ENCODE measurements around the gene CRB2.

Gene CRB2

DNA sequence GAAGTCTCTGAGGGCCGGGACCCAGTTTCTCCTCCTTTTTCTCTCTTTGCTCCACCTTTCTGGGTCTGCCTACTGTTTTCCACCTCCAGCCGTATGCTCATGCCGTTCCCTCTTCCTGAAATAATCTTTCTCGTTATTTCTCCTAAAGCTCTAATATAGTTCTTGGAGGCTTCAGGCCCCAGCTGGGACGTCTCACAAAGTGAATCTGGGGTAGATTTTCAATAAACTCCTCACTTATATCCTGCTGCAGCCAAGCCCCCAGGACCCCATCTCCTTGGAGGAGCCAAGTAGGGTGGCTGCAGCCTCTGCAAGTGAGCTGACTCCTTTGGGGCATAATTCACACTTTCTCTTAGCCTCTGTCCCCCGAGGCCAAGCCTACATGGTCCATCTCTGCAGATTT, 14.2 kb upstream of the CRB2 start:
- Histone ChIP-seq H3K36me3 (ENCODE audit: insufficient read depth, low read length) (no peaks in the 10 kb centered on the region), H3K4me3 (ENCODE audit: low read length) (no peak overlapping the region), H3K9me3 (ENCODE audit: insufficient read depth, low read depth, low read length) (no peaks in the 10 kb centered on the region), H3K27ac (ENCODE audit: low read depth, low read length) (no peak overlapping the region), H3K27me3 (ENCODE audit: insufficient read depth, low read length) (no peaks in the 10 kb centered on the region), H3K9ac (ENCODE audit: low read depth, low read length) (no peak overlapping the region), H3K4me1 (ENCODE audit: insufficient read depth, low read length) (0 out of 2 replicates have a peak, but pooled peaks cover 6% of the 10 kb centered on the region)
- 92% methylated on average over 6 of the region's 6 CpGs for WGBS

DNA sequence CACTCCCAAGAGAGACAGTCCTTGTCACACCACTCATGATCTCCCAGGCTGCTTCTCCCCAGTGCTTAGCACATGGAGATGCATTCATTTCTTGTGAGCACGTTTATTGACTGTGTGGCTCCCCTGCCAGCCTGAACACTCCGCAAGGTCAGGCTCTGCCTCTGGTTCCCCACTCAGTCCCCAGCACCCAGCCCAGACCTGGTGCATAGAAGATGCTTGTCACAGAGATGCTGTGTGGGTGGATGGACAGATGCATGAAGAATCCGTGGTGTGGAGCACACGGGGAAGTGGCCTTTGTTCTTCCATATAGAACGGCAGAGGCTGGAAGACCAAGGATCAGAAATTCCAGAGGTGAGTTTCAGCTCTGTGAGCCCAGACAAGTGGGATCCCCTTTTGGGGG, 13.8 kb upstream of the CRB2 start:
- H3K27ac ChIP-seq (ENCODE audit: low read depth, low read length): no peak overlapping the region
- no peak overlapping the region for H3K4me3 ChIP-seq (ENCODE audit: low read length)
- no peaks in the 10 kb centered on the region for H3K27me3 ChIP-seq (ENCODE audit: insufficient read depth, low read length)
- H3K36me3 ChIP-seq (ENCODE audit: insufficient read depth, low read length): no peaks in the 10 kb centered on the region
- H3K9ac ChIP-seq (ENCODE audit: low read depth, low read length): no peak overlapping the region
- no peaks in the 10 kb centered on the region for H3K9me3 ChIP-seq (ENCODE audit: insufficient read depth, low read depth, low read length)
- 89% methylated on average over 5 of the region's 5 CpGs for WGBS
- 0 out of 2 replicates have a peak, but pooled peaks cover 6% of the 10 kb centered on the region for H3K4me1 ChIP-seq (ENCODE audit: insufficient read depth, low read length)

DNA sequence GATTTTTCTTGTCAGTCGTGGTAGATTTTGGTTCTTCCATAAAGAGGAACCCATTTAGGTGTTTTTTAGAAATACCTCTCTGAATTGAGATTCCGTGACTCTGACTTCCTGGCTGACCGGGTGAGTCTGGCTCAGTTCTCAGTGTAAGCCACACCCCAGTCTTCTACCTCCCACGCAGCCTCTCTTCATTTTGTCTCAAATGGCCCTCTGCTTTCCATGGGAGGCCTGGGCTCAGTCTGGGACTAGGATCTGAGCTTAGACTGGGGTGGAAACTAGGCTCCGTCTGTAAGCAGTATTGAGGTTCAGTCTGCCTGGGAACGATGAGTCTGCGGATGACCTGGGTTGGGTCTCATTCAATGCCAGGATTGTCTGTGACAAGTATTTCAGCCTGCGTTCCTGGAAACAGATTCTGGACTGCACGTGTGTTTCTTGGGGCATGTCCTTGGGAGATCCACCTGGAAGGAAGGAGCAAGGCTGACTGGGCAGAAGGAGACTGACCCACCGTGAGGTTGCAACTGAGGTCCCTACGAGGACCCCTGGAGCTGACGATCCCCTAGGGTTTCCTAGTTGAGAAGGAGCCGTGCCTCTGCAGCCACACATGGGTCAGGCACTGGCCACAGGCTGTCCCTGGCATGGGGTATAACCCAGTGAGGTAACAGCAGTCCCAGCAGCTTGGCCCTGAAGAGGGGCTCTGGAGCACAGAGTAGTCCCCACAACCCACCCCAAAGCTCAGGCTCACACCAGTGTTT, 12.4 kb upstream of the CRB2 start:
- Histone ChIP-seq H3K27ac (ENCODE audit: low read depth, low read length) (no peak overlapping the region), H3K4me3 (ENCODE audit: low read length) (no peak overlapping the region), H3K27me3 (ENCODE audit: insufficient read depth, low read length) (no peaks in the 10 kb centered on the region), H3K4me1 (ENCODE audit: insufficient read depth, low read length) (0 out of 2 replicates have a peak, but pooled peaks cover 6% of the 10 kb centered on the region), H3K36me3 (ENCODE audit: insufficient read depth, low read length) (no peaks in the 10 kb centered on the region), H3K9ac (ENCODE audit: low read depth, low read length) (no peak overlapping the region), H3K9me3 (ENCODE audit: insufficient read depth, low read depth, low read length) (no peaks in the 10 kb centered on the region)
- 73% methylated on average over 13 of the region's 13 CpGs for WGBS

DNA sequence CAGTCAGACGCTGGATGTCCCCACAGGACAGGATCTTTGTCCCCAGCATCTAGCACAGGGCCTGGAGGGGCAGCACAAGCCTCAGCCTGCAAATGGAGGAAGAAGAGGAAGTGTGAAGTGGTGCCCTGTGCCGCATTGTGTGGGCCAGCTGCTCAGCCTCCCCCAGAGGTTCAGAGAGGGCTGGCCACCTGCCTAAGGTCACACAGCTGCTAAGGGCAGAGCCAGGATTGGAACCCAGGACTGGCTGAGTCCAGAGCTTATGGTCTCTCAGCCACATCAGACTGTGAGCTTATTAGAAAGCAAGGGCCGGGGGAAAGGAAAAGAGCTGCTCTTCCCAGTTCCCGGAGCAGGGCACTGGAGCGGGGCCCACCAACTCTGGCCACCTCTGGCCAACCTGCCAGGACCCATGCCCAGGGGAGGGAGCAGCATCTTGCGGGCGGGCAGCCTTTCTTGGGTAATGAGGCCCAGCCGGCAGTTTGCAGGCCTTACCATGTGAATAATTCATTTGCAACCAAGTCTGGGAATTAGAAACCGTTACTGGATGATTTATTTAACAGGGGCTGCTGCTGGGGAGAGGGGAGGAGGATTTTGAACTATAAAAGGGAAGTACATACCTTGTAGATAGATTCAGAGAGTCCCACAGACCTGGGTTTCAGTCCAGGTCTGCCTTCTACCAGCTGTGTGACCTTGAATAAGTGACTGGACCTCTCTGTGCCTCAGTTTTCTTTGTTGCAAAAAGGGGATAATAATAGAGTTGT, 11.6 kb upstream of the CRB2 start:
- Histone ChIP-seq H3K4me3 (ENCODE audit: low read length) (no peak overlapping the region), H3K27ac (ENCODE audit: low read depth, low read length) (no peak overlapping the region), H3K4me1 (ENCODE audit: insufficient read depth, low read length) (0 out of 2 replicates have a peak, but pooled peaks cover 6% of the 10 kb centered on the region), H3K9me3 (ENCODE audit: insufficient read depth, low read depth, low read length) (no peaks in the 10 kb centered on the region), H3K27me3 (ENCODE audit: insufficient read depth, low read length) (no peaks in the 10 kb centered on the region), H3K36me3 (ENCODE audit: insufficient read depth, low read length) (no peaks in the 10 kb centered on the region), H3K9ac (ENCODE audit: low read depth, low read length) (no peak overlapping the region)
- WGBS: 94% methylated on average over 9 of the region's 9 CpGs

DNA sequence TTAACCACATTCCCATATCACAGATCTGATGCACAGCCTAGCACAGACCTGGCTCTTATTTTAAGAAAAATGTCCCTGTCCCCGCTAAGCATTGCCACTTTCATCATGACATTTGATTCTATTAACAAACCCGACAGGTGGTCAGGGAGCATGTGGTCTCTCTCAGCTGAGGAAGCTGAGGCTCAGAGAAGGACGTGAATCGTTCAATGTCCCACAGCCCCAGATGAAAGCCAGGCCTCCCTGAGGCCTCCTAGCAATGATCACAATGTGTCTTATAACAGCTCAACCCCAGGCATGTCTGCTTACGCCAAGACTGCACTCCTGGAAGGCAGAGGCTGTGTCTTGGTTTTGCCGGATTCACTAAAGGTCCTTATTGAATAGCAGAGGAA, 10.4 kb upstream of the CRB2 start:
- 62% methylated on average over 6 of the region's 6 CpGs for WGBS
- no peak overlapping the region for H3K4me3 ChIP-seq (ENCODE audit: low read length)
- H3K9me3 ChIP-seq (ENCODE audit: insufficient read depth, low read depth, low read length): no peaks in the 10 kb centered on the region
- H3K27ac ChIP-seq (ENCODE audit: low read depth, low read length): no peak overlapping the region
- H3K27me3 ChIP-seq (ENCODE audit: insufficient read depth, low read length): no peaks in the 10 kb centered on the region
- no peak overlapping the region for H3K9ac ChIP-seq (ENCODE audit: low read depth, low read length)
- H3K4me1 ChIP-seq (ENCODE audit: insufficient read depth, low read length): no peaks in the 10 kb centered on the region
- no peaks in the 10 kb centered on the region for H3K36me3 ChIP-seq (ENCODE audit: insufficient read depth, low read length)

DNA sequence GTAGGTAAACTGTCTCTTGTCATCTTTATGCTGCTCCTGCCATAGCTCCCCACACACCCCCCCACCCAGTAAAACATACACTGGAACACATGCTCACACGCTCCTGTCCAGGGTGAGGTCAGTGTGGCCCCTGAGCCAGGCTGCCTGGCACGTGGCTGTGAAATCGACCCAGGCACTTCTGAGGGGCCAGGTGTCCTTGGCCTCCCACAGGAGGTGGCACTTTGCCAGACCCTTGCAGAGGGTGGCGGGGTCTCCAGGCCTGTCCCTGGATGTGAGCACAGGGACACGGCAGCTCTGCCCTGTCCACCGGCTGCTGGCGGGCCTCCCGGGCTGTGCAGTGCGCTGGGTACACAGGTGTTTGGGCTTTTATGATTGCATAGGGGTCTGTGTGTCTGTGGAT, 10.0 kb upstream of the CRB2 start:
- H3K27ac ChIP-seq (ENCODE audit: low read depth, low read length): no peak overlapping the region
- no peak overlapping the region for H3K9ac ChIP-seq (ENCODE audit: low read depth, low read length)
- H3K9me3 ChIP-seq (ENCODE audit: insufficient read depth, low read depth, low read length): no peaks in the 10 kb centered on the region
- H3K4me3 ChIP-seq (ENCODE audit: low read length): no peak overlapping the region
- H3K36me3 ChIP-seq (ENCODE audit: insufficient read depth, low read length): no peaks in the 10 kb centered on the region
- WGBS: 92% methylated on average over 9 of the region's 9 CpGs
- H3K4me1 ChIP-seq (ENCODE audit: insufficient read depth, low read length): no peaks in the 10 kb centered on the region
- no peaks in the 10 kb centered on the region for H3K27me3 ChIP-seq (ENCODE audit: insufficient read depth, low read length)

DNA sequence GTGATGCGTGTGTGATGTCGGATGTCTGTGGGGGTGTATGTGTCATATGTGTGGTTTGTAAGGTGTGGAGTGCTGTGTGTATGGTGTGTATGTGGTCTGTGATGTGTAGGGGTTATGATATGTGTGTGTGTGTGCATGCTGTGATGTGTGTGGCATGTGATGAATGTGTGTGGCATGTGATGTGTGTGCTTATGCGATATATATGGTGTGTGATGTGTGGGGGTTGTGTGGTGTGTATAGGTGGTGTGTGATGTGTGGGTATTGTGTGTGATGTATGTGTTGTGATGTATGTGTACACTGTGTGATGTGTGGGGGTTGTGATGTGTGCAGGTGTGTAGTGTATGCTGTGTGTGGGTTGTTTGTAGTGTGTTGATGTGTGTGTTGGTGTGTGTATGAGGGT, 9.2 kb upstream of the CRB2 start:
- Histone ChIP-seq H3K27me3 (ENCODE audit: insufficient read depth, low read length) (no peaks in the 10 kb centered on the region), H3K36me3 (ENCODE audit: insufficient read depth, low read length) (no peaks in the 10 kb centered on the region), H3K27ac (ENCODE audit: low read depth, low read length) (no peak overlapping the region), H3K9ac (ENCODE audit: low read depth, low read length) (no peak overlapping the region), H3K9me3 (ENCODE audit: insufficient read depth, low read depth, low read length) (no peaks in the 10 kb centered on the region), H3K4me3 (ENCODE audit: low read length) (no peak overlapping the region), H3K4me1 (ENCODE audit: insufficient read depth, low read length) (no peaks in the 10 kb centered on the region)
- WGBS: 97% methylated on average over 3 of the region's 3 CpGs

DNA sequence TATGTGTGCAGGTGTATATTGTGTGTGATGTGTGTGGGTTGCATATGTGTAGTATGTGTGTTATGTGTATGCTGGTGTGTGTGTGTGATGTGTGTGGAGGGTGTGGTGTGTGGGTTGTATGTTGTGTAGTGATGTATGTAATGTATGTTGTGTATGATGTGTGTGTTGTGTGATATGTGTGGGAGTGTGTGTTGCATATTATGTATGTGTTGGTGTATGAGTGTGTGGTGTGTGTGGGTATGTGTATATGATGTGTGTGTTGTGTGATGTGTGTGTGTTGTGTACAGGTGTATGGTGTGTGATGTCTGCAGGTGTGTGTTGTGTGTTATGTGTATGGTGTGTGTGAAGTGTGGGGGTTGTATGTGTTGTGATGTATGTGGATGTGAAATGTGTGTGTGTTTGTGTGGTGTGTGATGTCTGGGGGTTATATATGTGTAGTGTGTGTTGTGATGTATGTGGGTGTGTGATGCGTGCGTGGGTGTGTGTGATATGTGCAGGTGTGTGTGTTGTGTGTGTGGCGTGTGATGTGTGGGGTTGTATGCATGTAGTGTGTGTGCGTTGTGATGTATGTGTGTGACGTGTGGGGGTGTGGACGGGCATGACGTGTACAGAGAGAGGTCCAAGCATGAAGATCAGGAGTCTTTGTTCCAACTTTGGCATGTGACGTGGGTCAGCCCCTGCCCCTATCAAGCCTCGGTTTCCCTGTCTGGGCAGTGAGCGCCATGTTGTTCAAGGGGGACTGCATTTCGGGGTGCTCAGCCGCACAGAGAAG, 8.5 kb upstream of the CRB2 start:
- no peak overlapping the region for H3K27ac ChIP-seq (ENCODE audit: low read depth, low read length)
- H3K27me3 ChIP-seq (ENCODE audit: insufficient read depth, low read length): no peaks in the 10 kb centered on the region
- no peak overlapping the region for H3K9ac ChIP-seq (ENCODE audit: low read depth, low read length)
- 91% methylated on average over 12 of the region's 12 CpGs for WGBS
- H3K4me1 ChIP-seq (ENCODE audit: insufficient read depth, low read length): no peaks in the 10 kb centered on the region
- H3K4me3 ChIP-seq (ENCODE audit: low read length): no peak overlapping the region
- H3K9me3 ChIP-seq (ENCODE audit: insufficient read depth, low read depth, low read length): no peaks in the 10 kb centered on the region
- no peaks in the 10 kb centered on the region for H3K36me3 ChIP-seq (ENCODE audit: insufficient read depth, low read length)

DNA sequence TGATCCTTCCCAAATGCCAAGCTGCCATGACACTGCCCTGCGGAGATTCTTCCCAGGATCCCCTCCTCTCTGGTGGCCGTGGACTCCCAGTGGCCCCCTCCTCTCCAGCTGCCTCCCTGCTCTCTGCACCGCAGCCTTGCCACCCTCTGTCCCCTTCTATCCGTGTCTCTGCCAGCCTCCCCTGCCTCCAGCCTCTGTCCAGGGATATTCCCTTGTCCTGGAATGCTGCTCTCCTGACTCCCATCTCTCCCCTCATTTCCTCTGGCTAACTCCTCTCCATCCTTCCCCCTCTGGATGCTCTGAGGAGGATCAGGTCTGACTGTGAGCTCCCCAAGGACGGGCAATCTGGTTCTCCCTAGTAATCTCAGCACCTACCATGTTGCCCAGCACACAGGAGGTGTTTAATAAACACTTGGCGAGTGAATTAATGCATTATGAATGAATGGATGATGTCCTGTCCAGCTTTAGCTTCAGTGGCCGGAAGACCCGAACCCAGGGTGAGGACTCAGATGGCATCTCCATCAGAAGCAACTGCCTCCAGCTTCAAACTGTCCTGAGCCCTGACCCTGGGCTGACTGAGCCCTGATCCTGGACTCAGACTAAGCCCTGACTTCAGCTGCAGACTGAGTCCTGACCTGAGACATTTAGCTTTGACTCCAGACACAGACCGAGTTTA, 7.5 kb upstream of the CRB2 start:
- WGBS: 81% methylated on average over 9 of the region's 9 CpGs

DNA sequence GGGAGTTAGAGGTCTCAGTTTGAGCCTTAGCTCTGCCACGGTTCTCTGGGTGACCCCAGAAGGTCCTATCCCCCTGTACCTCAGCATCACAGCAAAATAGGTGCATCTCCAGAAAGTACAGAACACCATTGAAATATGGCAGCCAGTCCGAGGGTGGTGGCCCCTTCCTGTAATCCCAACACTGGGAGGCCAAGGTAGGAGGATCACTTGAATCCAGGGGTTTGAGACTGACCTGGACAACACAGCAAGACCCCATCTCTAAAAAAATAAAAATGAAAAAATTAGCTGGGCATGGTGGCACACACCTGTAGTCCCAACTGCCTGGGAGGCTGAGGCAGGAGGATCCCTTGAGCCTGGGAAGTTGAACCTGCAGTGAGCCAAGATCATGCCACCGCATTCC, 7.0 kb upstream of the CRB2 start:
- no peaks in the 10 kb centered on the region for H3K36me3 ChIP-seq (ENCODE audit: insufficient read depth, low read length)
- H3K9me3 ChIP-seq (ENCODE audit: insufficient read depth, low read depth, low read length): no peaks in the 10 kb centered on the region
- H3K27me3 ChIP-seq (ENCODE audit: insufficient read depth, low read length): no peaks in the 10 kb centered on the region
- no peak overlapping the region for H3K9ac ChIP-seq (ENCODE audit: low read depth, low read length)
- no peaks in the 10 kb centered on the region for H3K4me1 ChIP-seq (ENCODE audit: insufficient read depth, low read length)
- H3K4me3 ChIP-seq (ENCODE audit: low read length): no peak overlapping the region
- H3K27ac ChIP-seq (ENCODE audit: low read depth, low read length): no peak overlapping the region
- WGBS: 59% methylated on average over 3 of the region's 3 CpGs

More for the DNA sequence above, 7.5 kb upstream of the CRB2 start:
- Histone ChIP-seq H3K9me3 (ENCODE audit: insufficient read depth, low read depth, low read length) (no peaks in the 10 kb centered on the region), H3K4me3 (ENCODE audit: low read length) (no peak overlapping the region), H3K27ac (ENCODE audit: low read depth, low read length) (no peak overlapping the region), H3K4me1 (ENCODE audit: insufficient read depth, low read length) (no peaks in the 10 kb centered on the region), H3K27me3 (ENCODE audit: insufficient read depth, low read length) (no peaks in the 10 kb centered on the region), H3K36me3 (ENCODE audit: insufficient read depth, low read length) (no peaks in the 10 kb centered on the region), H3K9ac (ENCODE audit: low read depth, low read length) (no peak overlapping the region)

Data from HUES64 (cell line).